Heart left ventricle (tissue), 13 donors: ENCODE data around the gene TAS2R10.

Experiments
- CTCF ChIP-seq, 12 donors: fragments of 200-600 bp; sonication (generic) in 4 of 12; IDR thresholded peaks; one replicate each; pipeline versions ENCODE4 v1.5.0 to v1.8.0; 2018 to 2022; ENCODE audit warnings: antibody characterized with exemption in 12 of 12, mild to moderate bottlenecking in 5 of 12
- POLR2A ChIP-seq, 2 donors: fragments of 450-650 bp; IDR thresholded peaks; one replicate each; pipeline ENCODE4 v1.6.1; 2017; ENCODE audit warnings: antibody characterized with exemption in 2 of 2, mild to moderate bottlenecking in 2 of 2, moderate library complexity in 2 of 2
- donor health status: ischemic (EF 13 %, LVEDD 7.1; RV severe dilation, severe dysfunction).
- donor health status: DM: no; HTN: yes; CAD: no.
- donor health status: DM: no; HTN: no; CAD: no.
- donor health status: ischemic (EF 25% LVEDD 6.9; RV normal size, moderate dysfunction).
- donor health status: ischemic (EF 25% LVEDD 5.7; RV mildly dilated, moderate dysfunction).
- donor health status: ischemic (EF 35%, LVEDD 5.7; RV mildly dilated, moderate dysfunction).
- donor health status: nonischemic (EF 11% LVEDD 7.7; RV severe dilation, severe dysfunction).
- donor health status: DM: yes; HTN: yes; CAD: no.
- donor health status: PGD.
- donor health status: ischemic (EF 29% LVEDD 5.4; RV normal size, mild dysfunction).
- donor health status: nonischemic (EF 23%, LVEDD 6.1; RV moderate dilation, normal function).

- TF ChIP-seq CTCF (IDR thresholded peaks at IDR 0.05) (no peak), POLR2A (IDR thresholded peaks at IDR 0.05) (no peak)
Measured at GRCh38 chr12:10779103-10779502, 47.1 kb downstream of the TAS2R10 start.
